ENCODE data around the gene RAD51B.

GRCh38 chr14:68704736-68705720 lies 885.4 kb downstream of the RAD51B start:
- no peak for TF ChIP-seq CTCF (IDR thresholded peaks at IDR 0.05)
- TF ChIP-seq POLR2A (IDR thresholded peaks at IDR 0.05) = no peak

Data from ovary (tissue), 3 donors.